Measurements from ENCODE around the gene PRPSAP2.

- no peak for TF ChIP-seq CTCF (IDR thresholded peaks at IDR 0.05)
- TF ChIP-seq POLR2A (IDR thresholded peaks at IDR 0.05): no peak
- no peak for TF ChIP-seq EP300 (IDR thresholded peaks at IDR 0.05)
- TF ChIP-seq POLR2AphosphoS5 (IDR thresholded peaks at IDR 0.05): no peak
Observed at GRCh38 chr17:18920911-18921441, 63.0 kb downstream of the PRPSAP2 start.

All from upper lobe of left lung (tissue), 4 donors.